Spleen (tissue), 11 donors: ENCODE data around the gene KLB. TPM values are rescaled to one million over a fixed set of nuclear protein-coding genes. Genes with fewer than 3 reads are reported as not detected.
"Not testable (repeated sequence)": the region's sequence is repeated elsewhere in the genome, so short reads cannot be mapped to it uniquely, and the experiment has no call there.

Experiments used
- DNase-seq: peaks from one replicate; pipeline ENCODE4 v3.0.0-alpha.2; 2020
- H3K27ac ChIP-seq, 8 donors: fragments of 200-600 bp; sonication (generic) in 7 of 8; 1 replicate in 4 of 8; 2 replicates in 4 of 8; pipeline versions ENCODE4 v1.5.0 to v1.8.0; 2016 to 2021; ENCODE audit warnings: inconsistent platforms in 4 of 8, mild to moderate bottlenecking in 4 of 8, moderate library complexity in 1 of 8
- H3K27me3 ChIP-seq, 7 donors: fragments of 200-600 bp; sonication (generic) in 6 of 7; replicated peaks in 1 of 7; 1 replicate in 4 of 7; 2 replicates in 3 of 7; pipeline versions ENCODE4 v1.5.0 to v1.8.0; 2016 to 2021; ENCODE audit warnings: inconsistent platforms in 3 of 7, mild to moderate bottlenecking in 1 of 7
- H3K36me3 ChIP-seq, 6 donors: fragments of 200-600 bp; sonication (generic) in 5 of 6; 1 replicate in 4 of 6; 2 replicates in 2 of 6; pipeline versions ENCODE4 v1.5.0 to v1.8.0; 2016 to 2021; ENCODE audit warnings: inconsistent platforms in 2 of 6
- H3K4me1 ChIP-seq, 6 donors: fragments of 200-600 bp; sonication (generic) in 5 of 6; 1 replicate in 3 of 6; 2 replicates in 3 of 6; pipeline versions ENCODE4 v1.5.0 to v1.8.0; 2016 to 2021; ENCODE audit warnings: inconsistent platforms in 3 of 6
- H3K4me3 ChIP-seq, 8 donors: fragments of 200-600 bp; sonication (generic) in 7 of 8; 1 replicate in 4 of 8; 2 replicates in 4 of 8; pipeline versions ENCODE4 v1.5.0 to v1.8.0; 2016 to 2021; ENCODE audit warnings: inconsistent platforms in 4 of 8, mild to moderate bottlenecking in 4 of 8, moderate library complexity in 2 of 8
- H3K9me3 ChIP-seq, 8 donors: fragments of 200-600 bp; sonication (generic) in 7 of 8; 1 replicate in 4 of 8; 2 replicates in 4 of 8; pipeline versions ENCODE4 v1.5.0 to v1.8.0; 2016 to 2021; ENCODE audit warnings: inconsistent platforms in 4 of 8
- POLR2A ChIP-seq, 3 donors: fragments of 450-650 bp; IDR thresholded peaks; one replicate each; pipeline ENCODE4 v1.5.1; 2017; ENCODE audit warnings: antibody characterized with exemption in 3 of 3, mild to moderate bottlenecking in 1 of 3
- POLR2AphosphoS5 ChIP-seq, 3 donors: sonication (generic); formaldehyde crosslinking; IDR thresholded peaks; one replicate each; pipeline ENCODE4 v1.5.1; 2017; ENCODE audit warnings: antibody characterized with exemption in 3 of 3
- WGBS, 5 donors: extraction: QIAGEN DNeasy Blood & Tissue Kit in 3 of 5; methylation state at CpG; one replicate each; pipeline versions ENCODE4 v1.1.5 to v1.1.7; 2013 to 2018; 5-methylcytosine and 5-hydroxymethylcytosine counted together
- intact Hi-C: fragments of 100-400 bp; cut with DNase I; formaldehyde crosslinking; loops from one replicate; pipeline ENCODE4 v1.15.0; 2023; ENCODE audit warnings: low total_unique reads
- polyA plus RNA-seq, 3 donors: library from polyadenylated mRNA; stranded (reverse); fragments of 200-250 nt; gene quantifications; one replicate each; pipeline ENCODE4 v1.2.1, GENCODE V29; 2013
- total RNA-seq, 7 donors: library from RNA; depleted of rRNA in 3 of 7; stranded (reverse); fragments of >200 nt in 3 of 7; fragmentation: NEBNext Ultra II Directional in 4 of 7; extraction: Animal tissue kit (Norgen Biotek cat#: 25700) in 4 of 7; gene quantifications; one replicate each; pipeline versions ENCODE4 v1.1.0 to v1.2.1, GENCODE V29; 2016 to 2021
- TF ChIP-seq, protein P1 (sequence below), 11 experiments: fragments of 200-600 bp in 7 of 11; fragments of 450-650 bp in 4 of 11; sonication (generic) in 4 of 11; IDR thresholded peaks in 8 of 11; conservative IDR thresholded peaks in 3 of 11; 1 replicate in 7 of 11; 2 replicates in 4 of 11; pipeline versions ENCODE4 v1.4.0 to v1.8.0; 2016 to 2021; ENCODE audit warnings: antibody characterized with exemption in 11 of 11, inconsistent platforms in 4 of 11, mild to moderate bottlenecking in 1 of 11
- donor health status: healthy with polysubstance abuse.
- donor health status: DM: no; HTN: no; CAD: no; lungs with moderate emphysema.
- donor health status: DM: no; HTN: no; CAD: no.
- donor health status: Bipolar disorder and iron deficiency.
- donor health status: healthy.
- donor health status: DM: no; HTN: no; CAD: no.
- donor health status: DM: yes; HTN: yes; CAD: no.

KLB gene
- total and polyA plus RNA-seq, 10 donors: 0.03 TPM; not detected in 9

DNA sequence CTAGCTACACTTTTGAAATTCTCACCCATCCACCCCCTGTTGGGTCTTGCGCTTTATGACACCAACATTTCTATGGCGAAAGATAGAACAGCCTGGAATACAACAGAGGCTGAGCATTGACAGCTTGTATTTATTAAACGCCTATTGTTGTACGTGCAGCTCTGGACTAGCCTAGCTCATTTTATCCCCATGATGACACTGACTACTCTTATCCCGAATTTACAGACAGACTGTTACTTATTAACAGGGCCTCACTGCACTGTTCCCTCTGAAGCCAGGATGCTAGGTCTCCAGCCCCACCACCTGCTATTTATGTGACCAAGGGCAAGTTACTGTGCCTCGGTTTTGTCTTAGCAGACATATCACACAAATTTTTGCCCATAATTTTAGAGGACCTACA lies 39.6 kb upstream of the KLB start:
- no peaks in the 10 kb centered on the region for H3K27me3 ChIP-seq
- no peak for DNase-seq
- intact Hi-C loops: no loop called here
- H3K9me3 ChIP-seq: peaks cover 0 to 21% (median 15%) of the 10 kb centered on the region in 8 donors
- no peak overlapping the region for H3K4me3 ChIP-seq
- H3K4me1 ChIP-seq: peaks cover 23 to 48% (median 39%) of the 10 kb centered on the region in 6 donors
- WGBS, 5 donors: 93 to 98% (median 94%) methylated on average over 6 of the region's 6 CpGs
- no peaks in the 10 kb centered on the region for H3K36me3 ChIP-seq
- TF ChIP-seq, protein P1, sequence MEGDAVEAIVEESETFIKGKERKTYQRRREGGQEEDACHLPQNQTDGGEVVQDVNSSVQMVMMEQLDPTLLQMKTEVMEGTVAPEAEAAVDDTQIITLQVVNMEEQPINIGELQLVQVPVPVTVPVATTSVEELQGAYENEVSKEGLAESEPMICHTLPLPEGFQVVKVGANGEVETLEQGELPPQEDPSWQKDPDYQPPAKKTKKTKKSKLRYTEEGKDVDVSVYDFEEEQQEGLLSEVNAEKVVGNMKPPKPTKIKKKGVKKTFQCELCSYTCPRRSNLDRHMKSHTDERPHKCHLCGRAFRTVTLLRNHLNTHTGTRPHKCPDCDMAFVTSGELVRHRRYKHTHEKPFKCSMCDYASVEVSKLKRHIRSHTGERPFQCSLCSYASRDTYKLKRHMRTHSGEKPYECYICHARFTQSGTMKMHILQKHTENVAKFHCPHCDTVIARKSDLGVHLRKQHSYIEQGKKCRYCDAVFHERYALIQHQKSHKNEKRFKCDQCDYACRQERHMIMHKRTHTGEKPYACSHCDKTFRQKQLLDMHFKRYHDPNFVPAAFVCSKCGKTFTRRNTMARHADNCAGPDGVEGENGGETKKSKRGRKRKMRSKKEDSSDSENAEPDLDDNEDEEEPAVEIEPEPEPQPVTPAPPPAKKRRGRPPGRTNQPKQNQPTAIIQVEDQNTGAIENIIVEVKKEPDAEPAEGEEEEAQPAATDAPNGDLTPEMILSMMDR (IDR thresholded peaks at IDR 0.05 in 8 of 11, conservative IDR thresholded peaks at IDR 0.05 in 3 of 11): no peak
- no peak for TF ChIP-seq POLR2A (IDR thresholded peaks at IDR 0.05)
- TF ChIP-seq POLR2AphosphoS5 (IDR thresholded peaks at IDR 0.05): no peak
- H3K27ac ChIP-seq: no peak overlapping the region

- Histone ChIP-seq H3K4me1 (peaks cover 13 to 26% (median 20%) of the 10 kb centered on the region in 6 donors), H3K36me3 (no peaks in the 10 kb centered on the region), H3K27me3 (no peaks in the 10 kb centered on the region), H3K9me3 (peaks cover 0 to 23% (median 16%) of the 10 kb centered on the region in 8 donors), H3K4me3 (no peak overlapping the region), H3K27ac (no peak overlapping the region)
- no peak for DNase-seq
- intact Hi-C loops: no loop called here
- TF ChIP-seq, protein P1 (IDR thresholded peaks at IDR 0.05 in 8 of 11, conservative IDR thresholded peaks at IDR 0.05 in 3 of 11): no peak
- WGBS, 5 donors: 22 to 43% (median 40%) methylated on average over 4 of the region's 4 CpGs
These were observed 37.4 kb upstream of the KLB start for GRCh38 chr4:39369301-39369700.

DNA sequence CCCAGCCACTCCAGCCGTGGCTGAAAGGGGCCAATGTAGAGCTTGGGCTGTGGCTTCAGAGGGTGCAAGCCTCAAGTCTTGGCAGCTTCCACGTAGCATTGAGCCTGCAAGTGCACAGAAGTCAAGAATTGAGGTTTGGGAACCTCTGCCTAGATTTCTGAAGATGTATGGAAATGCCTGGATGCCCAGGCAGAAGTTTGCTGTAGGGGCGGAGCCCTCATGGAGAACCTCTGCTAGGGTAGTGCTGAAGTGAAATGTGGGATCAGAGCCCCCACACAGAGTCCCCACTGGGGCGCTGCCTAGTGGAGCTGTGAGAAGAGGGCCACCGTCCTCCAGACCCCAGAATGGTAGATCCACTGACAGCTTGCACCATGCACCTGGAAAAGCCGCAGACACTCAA lies 35.5 kb upstream of the KLB start:
- H3K4me1 ChIP-seq, intact Hi-C loops, DNase-seq, H3K27ac ChIP-seq, H3K4me3 ChIP-seq, H3K27me3 ChIP-seq, H3K36me3 ChIP-seq: not testable (repeated sequence)
- peaks cover 0 to 23% (median 16%) of the 10 kb centered on the region in 8 donors for H3K9me3 ChIP-seq
- 84 to 92% (median 88%) methylated on average over 3 to 6 of the region's 6 CpGs for WGBS, 5 donors

- Histone ChIP-seq H3K4me3 (no peak overlapping the region), H3K4me1 (no peaks in the 10 kb centered on the region), H3K27me3 (peaks cover 0 to 3% (median 0%) of the 10 kb centered on the region in 7 donors), H3K36me3 (no peaks in the 10 kb centered on the region), H3K9me3 (peaks cover 0 to 38% (median 23%) of the 10 kb centered on the region in 8 donors), H3K27ac (no peak overlapping the region)
- intact Hi-C loops: no loop called here
- DNase-seq: no peak
- 71 to 88% (median 81%) methylated on average over 4 of the region's 4 CpGs for WGBS, 5 donors
- no peak for TF ChIP-seq POLR2AphosphoS5 (IDR thresholded peaks at IDR 0.05)
- TF ChIP-seq, protein P1 (IDR thresholded peaks at IDR 0.05 in 8 of 11, conservative IDR thresholded peaks at IDR 0.05 in 3 of 11): no peak
- no peak for TF ChIP-seq POLR2A (IDR thresholded peaks at IDR 0.05)
These were observed 31.3 kb upstream of the KLB start for GRCh38 chr4:39375478-39375877.

DNA sequence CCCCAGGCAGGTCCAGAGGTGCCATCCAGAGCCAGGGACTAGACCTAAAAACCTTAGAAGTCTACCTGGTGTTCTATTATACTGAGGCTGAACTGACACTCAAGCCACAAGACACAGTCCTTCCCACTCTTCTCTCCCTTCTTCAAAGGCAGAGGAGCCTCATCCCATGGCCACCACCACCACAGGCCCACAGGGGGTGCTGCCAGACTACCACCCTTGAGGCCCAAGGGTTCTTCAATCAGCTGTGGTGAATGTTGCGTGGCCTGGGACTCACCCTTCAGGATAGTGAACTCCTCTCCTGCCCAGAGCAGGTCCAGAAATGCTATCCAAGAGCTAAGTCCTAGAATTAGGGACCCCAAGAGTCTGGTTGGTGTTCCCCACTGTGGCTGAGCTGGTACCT lies 23.0 kb upstream of the KLB start:
- DNase-seq: no peak
- H3K27me3 ChIP-seq: peaks cover 0 to 1% (median 0%) of the 10 kb centered on the region in 7 donors
- WGBS, 5 donors: 63 to 100% (median 93%) methylated on average over 1 of the region's 1 CpG
- H3K9me3 ChIP-seq: peaks cover 0 to 14% (median 5%) of the 10 kb centered on the region in 8 donors
- intact Hi-C loops: no loop called here
- H3K27ac ChIP-seq: no peak overlapping the region
- no peak for TF ChIP-seq POLR2AphosphoS5 (IDR thresholded peaks at IDR 0.05)
- TF ChIP-seq, protein P1 (IDR thresholded peaks at IDR 0.05 in 8 of 11, conservative IDR thresholded peaks at IDR 0.05 in 3 of 11): no peak
- TF ChIP-seq POLR2A (IDR thresholded peaks at IDR 0.05): no peak
- H3K36me3 ChIP-seq: no peaks in the 10 kb centered on the region
- no peak overlapping the region for H3K4me3 ChIP-seq
- H3K4me1 ChIP-seq: no peaks in the 10 kb centered on the region
